ENCODE data around the gene MSI2. TPM values are rescaled to one million over a fixed set of nuclear protein-coding genes. Genes with fewer than 3 reads are reported as not detected.
"Not testable (repeated sequence)": the region's sequence is repeated elsewhere in the genome, so short reads cannot be mapped to it uniquely, and the experiment has no call there.

Gene MSI2
- total RNA-seq, 3 donors from 2014 or later, result 40.6 to 56.2 (median 54.3) TPM

GRCh38 chr17:57490890-57491289 lies 234.6 kb downstream of the MSI2 start:
- no peaks in the 10 kb centered on the region for H3K9me3 Mint-ChIP-seq
- DNase-seq (no peak), ATAC-seq (no peak)
- H3K4me3 Mint-ChIP-seq, result no peak overlapping the region
- H3K4me1 Mint-ChIP-seq (ENCODE audit: low read depth), result peaks cover 35% of the 10 kb centered on the region
- no peaks in the 10 kb centered on the region for H3K27me3 Mint-ChIP-seq (ENCODE audit: low read depth)
- peaks cover 13% of the 10 kb centered on the region for H3K36me3 Mint-ChIP-seq (ENCODE audit: insufficient read depth)

- Mint-ChIP-seq H3K9me3 (no peaks in the 10 kb centered on the region), H3K36me3 (ENCODE audit: insufficient read depth) (peaks cover 4% of the 10 kb centered on the region), H3K4me3 (no peak overlapping the region), H3K4me1 (ENCODE audit: low read depth) (peaks cover 30% of the 10 kb centered on the region), H3K27me3 (ENCODE audit: low read depth) (no peaks in the 10 kb centered on the region)
- DNase-seq (no peak), ATAC-seq (no peak)
Measured at GRCh38 chr17:57493171-57493570, 236.8 kb downstream of the MSI2 start.

GRCh38 chr17:57493625-57494024 lies 237.3 kb downstream of the MSI2 start:
- no peaks in the 10 kb centered on the region for H3K9me3 Mint-ChIP-seq
- DNase-seq (no peak), ATAC-seq (no peak)
- H3K27me3 Mint-ChIP-seq (ENCODE audit: low read depth), result no peaks in the 10 kb centered on the region
- H3K4me3 Mint-ChIP-seq, result no peak overlapping the region
- H3K4me1 Mint-ChIP-seq (ENCODE audit: low read depth), result peaks cover 30% of the 10 kb centered on the region
- peaks cover 4% of the 10 kb centered on the region for H3K36me3 Mint-ChIP-seq (ENCODE audit: insufficient read depth)

GRCh38 chr17:57494443-57494842 lies 238.1 kb downstream of the MSI2 start:
- no peaks in the 10 kb centered on the region for H3K9me3 Mint-ChIP-seq
- peaks cover 33% of the 10 kb centered on the region for H3K4me1 Mint-ChIP-seq (ENCODE audit: low read depth)
- DNase-seq (no peak), ATAC-seq (no peak)
- no peak overlapping the region for H3K4me3 Mint-ChIP-seq
- H3K27me3 Mint-ChIP-seq (ENCODE audit: low read depth), result no peaks in the 10 kb centered on the region
- H3K36me3 Mint-ChIP-seq (ENCODE audit: insufficient read depth), result peaks cover 4% of the 10 kb centered on the region

- Mint-ChIP-seq H3K4me1 (ENCODE audit: low read depth) (peaks cover 41% of the 10 kb centered on the region), H3K9me3 (no peaks in the 10 kb centered on the region), H3K4me3 (no peak overlapping the region), H3K27me3 (ENCODE audit: low read depth) (no peaks in the 10 kb centered on the region), H3K36me3 (ENCODE audit: insufficient read depth) (peaks cover 2% of the 10 kb centered on the region)
- DNase-seq, result no peak
- no peak for ATAC-seq
Measured at GRCh38 chr17:57495771-57496170, 239.4 kb downstream of the MSI2 start.

- Mint-ChIP-seq H3K4me3 (no peak overlapping the region), H3K36me3 (ENCODE audit: insufficient read depth) (peaks cover 2% of the 10 kb centered on the region), H3K4me1 (ENCODE audit: low read depth) (peaks cover 43% of the 10 kb centered on the region), H3K27me3 (ENCODE audit: low read depth) (no peaks in the 10 kb centered on the region), H3K9me3 (no peaks in the 10 kb centered on the region)
- ATAC-seq (no peak), DNase-seq (no peak)
Measured at GRCh38 chr17:57496382-57496781, 240.1 kb downstream of the MSI2 start.

- Mint-ChIP-seq H3K36me3 (ENCODE audit: insufficient read depth) (peaks cover 2% of the 10 kb centered on the region), H3K9me3 (no peaks in the 10 kb centered on the region), H3K27me3 (ENCODE audit: low read depth) (no peaks in the 10 kb centered on the region), H3K4me1 (ENCODE audit: low read depth) (peaks cover 37% of the 10 kb centered on the region), H3K4me3 (no peak overlapping the region)
- ATAC-seq (no peak), DNase-seq (no peak)
Measured at GRCh38 chr17:57498443-57498842, 242.1 kb downstream of the MSI2 start.

GRCh38 chr17:57499221-57499620 lies 242.9 kb downstream of the MSI2 start:
- not testable (repeated sequence) for DNase-seq; H3K9me3 Mint-ChIP-seq; ATAC-seq; H3K36me3 Mint-ChIP-seq (ENCODE audit: insufficient read depth); H3K27me3 Mint-ChIP-seq (ENCODE audit: low read depth); H3K4me3 Mint-ChIP-seq
- peaks cover 38% of the 10 kb centered on the region for H3K4me1 Mint-ChIP-seq (ENCODE audit: low read depth)

- peaks cover 2% of the 10 kb centered on the region for H3K36me3 Mint-ChIP-seq (ENCODE audit: insufficient read depth)
- H3K9me3 Mint-ChIP-seq, result no peaks in the 10 kb centered on the region
- peaks cover 40% of the 10 kb centered on the region for H3K4me1 Mint-ChIP-seq (ENCODE audit: low read depth)
- ATAC-seq (no peak), DNase-seq (no peak)
- no peaks in the 10 kb centered on the region for H3K27me3 Mint-ChIP-seq (ENCODE audit: low read depth)
- H3K4me3 Mint-ChIP-seq, result no peak overlapping the region
Measured at GRCh38 chr17:57499648-57500049, 243.3 kb downstream of the MSI2 start.

- Mint-ChIP-seq H3K9me3 (no peaks in the 10 kb centered on the region), H3K4me3 (no peak overlapping the region), H3K4me1 (ENCODE audit: low read depth) (peaks cover 32% of the 10 kb centered on the region), H3K27me3 (ENCODE audit: low read depth) (no peaks in the 10 kb centered on the region), H3K36me3 (ENCODE audit: insufficient read depth) (no peaks in the 10 kb centered on the region)
- DNase-seq, result no peak
- no peak for ATAC-seq
Measured at GRCh38 chr17:57501016-57501415, 244.7 kb downstream of the MSI2 start.

GRCh38 chr17:57502022-57502421 lies 245.7 kb downstream of the MSI2 start:
- no peak for DNase-seq
- H3K36me3 Mint-ChIP-seq (ENCODE audit: insufficient read depth), result no peaks in the 10 kb centered on the region
- no peak for ATAC-seq
- H3K4me3 Mint-ChIP-seq, result no peak overlapping the region
- no peaks in the 10 kb centered on the region for H3K9me3 Mint-ChIP-seq
- peaks cover 28% of the 10 kb centered on the region for H3K4me1 Mint-ChIP-seq (ENCODE audit: low read depth)
- H3K27me3 Mint-ChIP-seq (ENCODE audit: low read depth), result no peaks in the 10 kb centered on the region

GRCh38 chr17:57502811-57503241 lies 246.5 kb downstream of the MSI2 start:
- ATAC-seq (no peak), DNase-seq (no peak)
- Mint-ChIP-seq H3K36me3 (ENCODE audit: insufficient read depth) (no peaks in the 10 kb centered on the region), H3K4me3 (no peak overlapping the region), H3K9me3 (no peaks in the 10 kb centered on the region), H3K27me3 (ENCODE audit: low read depth) (no peaks in the 10 kb centered on the region), H3K4me1 (ENCODE audit: low read depth) (peaks cover 27% of the 10 kb centered on the region)

- H3K4me1 Mint-ChIP-seq (ENCODE audit: low read depth), result peaks cover 37% of the 10 kb centered on the region
- H3K9me3 Mint-ChIP-seq, result no peaks in the 10 kb centered on the region
- H3K4me3 Mint-ChIP-seq, result no peak overlapping the region
- H3K27me3 Mint-ChIP-seq (ENCODE audit: low read depth), result no peaks in the 10 kb centered on the region
- peaks cover 4% of the 10 kb centered on the region for H3K36me3 Mint-ChIP-seq (ENCODE audit: insufficient read depth)
- ATAC-seq (no peak), DNase-seq (no peak)
Measured at GRCh38 chr17:57504208-57504607, 247.9 kb downstream of the MSI2 start.

- Mint-ChIP-seq H3K4me3 (no peak overlapping the region), H3K27me3 (ENCODE audit: low read depth) (no peaks in the 10 kb centered on the region), H3K4me1 (ENCODE audit: low read depth) (peaks cover 27% of the 10 kb centered on the region), H3K9me3 (no peaks in the 10 kb centered on the region), H3K36me3 (ENCODE audit: insufficient read depth) (peaks cover 5% of the 10 kb centered on the region)
- ATAC-seq (no peak), DNase-seq (no peak)
Measured at GRCh38 chr17:57505841-57506773, 249.8 kb downstream of the MSI2 start.

- Mint-ChIP-seq H3K36me3 (ENCODE audit: insufficient read depth) (peaks cover 5% of the 10 kb centered on the region), H3K9me3 (no peaks in the 10 kb centered on the region), H3K27me3 (ENCODE audit: low read depth) (no peaks in the 10 kb centered on the region), H3K4me1 (ENCODE audit: low read depth) (peaks cover 27% of the 10 kb centered on the region), H3K4me3 (no peak overlapping the region)
- ATAC-seq (no peak), DNase-seq (no peak)
Measured at GRCh38 chr17:57506774-57507127, 250.4 kb downstream of the MSI2 start.

Data from activated T-cell treated with anti-CD3 and anti-CD28 coated beads, Interleukin-2, amount 50 U/mL, for 4 hours (primary cell).